ENCODE measurements around the gene MTHFD1.

GRCh38 chr14:64464651-64465050, 76.5 kb downstream of the MTHFD1 start:
- no peak for TF ChIP-seq POLR2A (IDR thresholded peaks at IDR 0.05)
- TF ChIP-seq CTCF (IDR thresholded peaks at IDR 0.05): no peak
